ENCODE results near the gene ZBTB34. TPM values are rescaled to one million over a fixed set of nuclear protein-coding genes. Genes with fewer than 3 reads are reported as not detected.

The ZBTB34 gene
- total and polyA plus RNA-seq, 7 donors: 2.0 to 7.3 (median 4.6) TPM

- Histone ChIP-seq H3K9me3 (no peaks in the 10 kb centered on the region), H3K27ac (no peak overlapping the region), H3K27me3 (ENCODE audit: insufficient read depth in 3 of 3, low read length in 2 of 3) (no peaks in the 10 kb centered on the region), H3K36me3 (ENCODE audit: insufficient read depth in 1 of 2, low read depth in 1 of 2) (no peaks in the 10 kb centered on the region), H3K4me3 (no peak overlapping the region), H3K4me1 (peaks cover 6% of the 10 kb centered on the region)
- intact Hi-C loops (cut with DNase I): no loop called here
- TF ChIP-seq, protein P1, sequence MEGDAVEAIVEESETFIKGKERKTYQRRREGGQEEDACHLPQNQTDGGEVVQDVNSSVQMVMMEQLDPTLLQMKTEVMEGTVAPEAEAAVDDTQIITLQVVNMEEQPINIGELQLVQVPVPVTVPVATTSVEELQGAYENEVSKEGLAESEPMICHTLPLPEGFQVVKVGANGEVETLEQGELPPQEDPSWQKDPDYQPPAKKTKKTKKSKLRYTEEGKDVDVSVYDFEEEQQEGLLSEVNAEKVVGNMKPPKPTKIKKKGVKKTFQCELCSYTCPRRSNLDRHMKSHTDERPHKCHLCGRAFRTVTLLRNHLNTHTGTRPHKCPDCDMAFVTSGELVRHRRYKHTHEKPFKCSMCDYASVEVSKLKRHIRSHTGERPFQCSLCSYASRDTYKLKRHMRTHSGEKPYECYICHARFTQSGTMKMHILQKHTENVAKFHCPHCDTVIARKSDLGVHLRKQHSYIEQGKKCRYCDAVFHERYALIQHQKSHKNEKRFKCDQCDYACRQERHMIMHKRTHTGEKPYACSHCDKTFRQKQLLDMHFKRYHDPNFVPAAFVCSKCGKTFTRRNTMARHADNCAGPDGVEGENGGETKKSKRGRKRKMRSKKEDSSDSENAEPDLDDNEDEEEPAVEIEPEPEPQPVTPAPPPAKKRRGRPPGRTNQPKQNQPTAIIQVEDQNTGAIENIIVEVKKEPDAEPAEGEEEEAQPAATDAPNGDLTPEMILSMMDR (IDR thresholded peaks at IDR 0.05): no peak
- 60 to 82% (median 69%) methylated on average over 3 of the region's 3 CpGs for WGBS, 3 donors
- ATAC-seq (no peak), DNase-seq (no peak)
Observed at GRCh38 chr9:126891676-126892075, 31.2 kb downstream of the ZBTB34 start.

GRCh38 chr9:126893079-126893478 is 32.6 kb downstream of the ZBTB34 start:
- WGBS, 3 donors: 43 to 47% (median 44%) methylated on average over 5 of the region's 5 CpGs
- Histone ChIP-seq H3K27ac (no peak overlapping the region), H3K9me3 (no peaks in the 10 kb centered on the region), H3K4me1 (no peaks in the 10 kb centered on the region), H3K36me3 (ENCODE audit: insufficient read depth in 1 of 2, low read depth in 1 of 2) (no peaks in the 10 kb centered on the region), H3K4me3 (no peak overlapping the region), H3K27me3 (ENCODE audit: insufficient read depth in 3 of 3, low read length in 2 of 3) (no peaks in the 10 kb centered on the region)
- DNase-seq (no peak), ATAC-seq (no peak)
- intact Hi-C loops (cut with DNase I): no loop called here
- TF ChIP-seq, protein P1 (IDR thresholded peaks at IDR 0.05): no peak

- 76 to 88% (median 79%) methylated on average over 4 of the region's 4 CpGs for WGBS, 3 donors
- Histone ChIP-seq H3K27ac (no peak overlapping the region), H3K4me3 (no peak overlapping the region), H3K36me3 (ENCODE audit: insufficient read depth in 1 of 2, low read depth in 1 of 2) (no peaks in the 10 kb centered on the region), H3K9me3 (no peaks in the 10 kb centered on the region), H3K4me1 (no peaks in the 10 kb centered on the region), H3K27me3 (ENCODE audit: insufficient read depth in 3 of 3, low read length in 2 of 3) (no peaks in the 10 kb centered on the region)
- TF ChIP-seq, protein P1 (IDR thresholded peaks at IDR 0.05): no peak
- peak in 2 of 4 donors; percentile 75 for ATAC-seq
- intact Hi-C loops (cut with DNase I): no loop called here
- no peak for DNase-seq
Observed at GRCh38 chr9:126894052-126894603, 33.7 kb downstream of the ZBTB34 start.

DNA sequence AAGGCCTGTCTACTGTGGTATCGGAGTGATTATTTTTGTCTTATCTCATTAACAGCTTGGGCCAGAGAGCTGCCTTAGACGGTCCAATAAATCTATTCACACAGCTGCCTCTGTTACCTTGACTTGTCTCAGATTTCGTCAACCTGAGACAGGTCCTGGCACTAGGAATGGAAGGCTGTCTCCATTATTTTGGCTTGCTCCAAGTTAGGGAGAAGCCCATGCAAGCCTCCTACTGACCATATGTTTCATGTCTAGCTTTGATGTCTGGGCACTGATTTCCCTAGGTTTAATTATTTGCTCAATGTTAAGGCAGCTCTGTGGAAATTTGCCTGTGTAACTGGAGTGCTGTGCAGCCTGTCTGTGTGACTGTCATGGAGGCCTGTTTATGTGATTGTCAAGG is 41.8 kb downstream of the ZBTB34 start:
- ATAC-seq (no peak), DNase-seq (no peak)
- 30 to 44% (median 30%) methylated on average over 3 of the region's 3 CpGs for WGBS, 3 donors
- H3K27me3 ChIP-seq (ENCODE audit: insufficient read depth in 3 of 3, low read length in 2 of 3): no peaks in the 10 kb centered on the region
- no peak overlapping the region for H3K4me3 ChIP-seq
- TF ChIP-seq, protein P1 (IDR thresholded peaks at IDR 0.05): no peak
- no peaks in the 10 kb centered on the region for H3K9me3 ChIP-seq
- intact Hi-C loops (cut with DNase I): no loop called here
- H3K36me3 ChIP-seq (ENCODE audit: insufficient read depth in 1 of 2, low read depth in 1 of 2): no peaks in the 10 kb centered on the region
- H3K27ac ChIP-seq: no peak overlapping the region
- no peaks in the 10 kb centered on the region for H3K4me1 ChIP-seq

- no peak overlapping the region for H3K4me3 ChIP-seq
- intact Hi-C loops (cut with DNase I): no loop called here
- H3K9me3 ChIP-seq: no peaks in the 10 kb centered on the region
- H3K36me3 ChIP-seq (ENCODE audit: insufficient read depth in 1 of 2, low read depth in 1 of 2): no peaks in the 10 kb centered on the region
- TF ChIP-seq, protein P1 (IDR thresholded peaks at IDR 0.05): no peak
- no peak for ATAC-seq
- no peaks in the 10 kb centered on the region for H3K27me3 ChIP-seq (ENCODE audit: insufficient read depth in 3 of 3, low read length in 2 of 3)
- 91 to 94% (median 92%) methylated on average over 3 of the region's 3 CpGs for WGBS, 3 donors
- H3K27ac ChIP-seq: no peak overlapping the region
- DNase-seq: no peak
- no peaks in the 10 kb centered on the region for H3K4me1 ChIP-seq
Observed at GRCh38 chr9:126904586-126904985, 44.1 kb downstream of the ZBTB34 start.

All from psoas muscle (tissue), 8 donors.